Panc1 (cell line): ENCODE data around the gene EVI5. TPM values are rescaled to one million over a fixed set of nuclear protein-coding genes. Genes with fewer than 3 reads are reported as not detected.

ENCODE experiments used
- ATAC-seq: fragments of 200-7000 bp; cut with Tn5 transposase; 2 replicates; pipeline ENCODE4 v1.9.1; 2020; ENCODE audit warnings: mild to moderate bottlenecking, moderate library complexity
- BruUV-seq: library from RNA; stranded (reverse); fragments of 400-500 nt; replicated peaks from 2 replicates; lab custom pipeline; 2021; lab: Mats Ljungman, UMichigan
- CTCF ChIA-PET: fragments of 300-600 bp; sonication (Branson Sonifier 250); formaldehyde crosslinking; loops from one replicate; lab custom pipeline; 2022; ENCODE audit warnings: antibody characterized with exemption; lab: Charles Lee
- POLR2A ChIA-PET: fragments of 300-600 bp; sonication (Branson Sonifier 250); formaldehyde crosslinking; loops from one replicate; lab custom pipeline; 2022; ENCODE audit warnings: antibody characterized with exemption; lab: Charles Lee
- DNase-seq: peaks from one replicate; pipeline ENCODE4 v3.0.0-alpha.2; 2010; ENCODE audit warnings: low read depth, low spot score
- H3K27ac ChIP-seq: 2 replicates; pipeline ENCODE4 v1.5.1; 2011; ENCODE audit warnings: mild to moderate bottlenecking, low read length, inconsistent platforms
- H3K27me3 ChIP-seq: fragments of 200-500 bp; sonication (Bioruptor generic); 2 replicates; pipeline ENCODE4 v1.6.0; 2014; ENCODE audit warnings: low read length, inconsistent platforms; ENCODE audit not compliant: control insufficient read depth, insufficient read depth
- H3K36me3 ChIP-seq: fragments of 200-500 bp; sonication (Bioruptor generic); 2 replicates; pipeline ENCODE4 v1.5.1; 2014; ENCODE audit warnings: inconsistent platforms, mild to moderate bottlenecking, low read length, moderate library complexity; ENCODE audit not compliant: control insufficient read depth, insufficient read depth
- H3K4me1 ChIP-seq: 2 replicates; pipeline ENCODE4 v1.5.1; 2011; ENCODE audit warnings: inconsistent platforms, mild to moderate bottlenecking, low read length, moderate library complexity; ENCODE audit not compliant: control insufficient read depth, insufficient read depth
- H3K4me3 ChIP-seq, 2 experiments: 2 replicates each; pipeline ENCODE4 v1.5.1; 2011 to 2012; ENCODE audit warnings: low read depth in 2 of 2, low read length in 2 of 2, mild to moderate bottlenecking in 2 of 2, inconsistent platforms in 1 of 2, moderate library complexity in 1 of 2
- H3K9me3 ChIP-seq: fragments of 200-500 bp; sonication (Bioruptor generic); 2 replicates; pipeline ENCODE4 v1.5.1; 2014; ENCODE audit warnings: low read depth, mild to moderate bottlenecking, inconsistent platforms, low read length, moderate library complexity; ENCODE audit not compliant: control insufficient read depth, insufficient read depth
- CTCF ChIP-seq: fragments of 450-650 bp; IDR thresholded peaks from 2 replicates; pipeline ENCODE4 v1.5.1; 2017; ENCODE audit warnings: mild to moderate bottlenecking
- POLR2AphosphoS5 ChIP-seq: IDR thresholded peaks from 2 replicates; pipeline ENCODE4 v1.6.1; 2012; ENCODE audit warnings: mild to moderate bottlenecking, low read depth, low read length, moderate library complexity
- REST ChIP-seq, 2 experiments: IDR thresholded peaks; 2 replicates each; pipeline ENCODE4 v1.6.1; 2011 to 2012; ENCODE audit warnings: low read depth in 2 of 2, control low read depth in 1 of 2, low read length in 1 of 2, mild to moderate bottlenecking in 1 of 2, moderate library complexity in 1 of 2; ENCODE audit not compliant: insufficient read depth in 1 of 2
- SIN3A ChIP-seq: IDR thresholded peaks from 2 replicates; pipeline ENCODE4 v1.6.1; 2012; ENCODE audit warnings: low read depth, mild to moderate bottlenecking, low read length, moderate library complexity, borderline replicate concordance; ENCODE audit not compliant: insufficient read depth
- TCF7L2 ChIP-seq: IDR thresholded peaks from 2 replicates; pipeline ENCODE4 v1.6.1; 2011; ENCODE audit warnings: mild to moderate bottlenecking, low read depth, low read length, inconsistent platforms
- in situ Hi-C: cut with HindIII; loops from 2 replicates; pipeline ENCODE4 v1.10.0; 2016; ENCODE audit warnings: low sequenced_read_pairs, low pct_unique_long_range_greater_than_20kb
- intact Hi-C: fragments of 100-400 bp; cut with micrococcal nuclease; formaldehyde crosslinking; loops from one replicate; pipeline ENCODE4 v1.10.0; 2022; ENCODE audit not compliant: unreplicated experiment
- total RNA-seq: library from RNA; stranded (reverse); gene quantifications from one replicate; pipeline ENCODE4 v1.2.1, GENCODE V29; 2021; ENCODE audit not compliant: unreplicated experiment

Gene EVI5
- total RNA-seq, 1 experiment from 2014 or later: 21.2 TPM

- H3K4me3 ChIP-seq: no peak overlapping the region
- intact Hi-C loops (no loop called here), in situ Hi-C loops (no loop called here)
- H3K4me1 ChIP-seq: no peaks in the 10 kb centered on the region
- ChIA-PET POLR2A (no interaction called here), CTCF (no interaction called here)
- no peak overlapping the region for H3K27ac ChIP-seq
- DNase-seq (no peak), ATAC-seq (no peak)
- H3K9me3 ChIP-seq: no peaks in the 10 kb centered on the region
- H3K27me3 ChIP-seq: no peaks in the 10 kb centered on the region
- BruUV-seq: no TSS peak
- TF ChIP-seq REST (IDR thresholded peaks at IDR 0.05; ENCODE audit: insufficient read depth in 1 of 2, low read depth in 2 of 2, low read length in 1 of 2): no peak
- no peak for TF ChIP-seq CTCF
- TF ChIP-seq SIN3A: no peak
- no peak for TF ChIP-seq POLR2AphosphoS5
- TF ChIP-seq TCF7L2: no peak
- H3K36me3 ChIP-seq: no peaks in the 10 kb centered on the region; the same call in 1 of the 2 replicates
These were observed 30.2 kb downstream of the EVI5 start for GRCh38 chr1:92754719-92755050.

- in situ Hi-C loops (no loop called here), intact Hi-C loops (no loop called here)
- POLR2A ChIA-PET: no interaction called here
- H3K27me3 ChIP-seq: no peaks in the 10 kb centered on the region
- BruUV-seq: no TSS peak
- H3K4me1 ChIP-seq: no peaks in the 10 kb centered on the region
- no peaks in the 10 kb centered on the region; the same call in 1 of the 2 replicates for H3K36me3 ChIP-seq
- no peak overlapping the region for H3K4me3 ChIP-seq
- no peak for TF ChIP-seq CTCF
- no peak for TF ChIP-seq SIN3A
- TF ChIP-seq REST (IDR thresholded peaks at IDR 0.05; ENCODE audit: insufficient read depth in 1 of 2, low read depth in 2 of 2, low read length in 1 of 2): no peak
- TF ChIP-seq POLR2AphosphoS5: no peak
- TF ChIP-seq TCF7L2: no peak
- no peaks in the 10 kb centered on the region for H3K9me3 ChIP-seq
- CTCF ChIA-PET: no interaction called here
- ATAC-seq (no peak), DNase-seq (no peak)
- H3K27ac ChIP-seq: no peak overlapping the region
These were observed 30.7 kb downstream of the EVI5 start for GRCh38 chr1:92754000-92754718.
